Sciatic nerve (tissue), 2 donors: ENCODE measurements around the gene PCSK4. TPM values are rescaled to one million over a fixed set of nuclear protein-coding genes. Genes with fewer than 3 reads are reported as not detected.

ENCODE experiments used
- ATAC-seq: fragments of 200-7000 bp; cut with Tn5 transposase; one replicate; pipeline ENCODE4 v1.9.1; 2020; ENCODE audit warnings: mild to moderate bottlenecking, moderate library complexity
- DNase-seq: peaks from one replicate; pipeline ENCODE4 v3.0.0-alpha.2; 2020; ENCODE audit warnings: low spot score
- intact Hi-C: fragments of 100-400 bp; cut with DNase I; formaldehyde crosslinking; loops from one replicate; pipeline ENCODE4 v1.14.2; 2022
- total RNA-seq: library from RNA; stranded (reverse); fragmentation: NEBNext Ultra II Directional; extraction: Animal tissue kit (Norgen Biotek cat#: 25700); gene quantifications from one replicate; pipeline ENCODE4 v1.2.1, GENCODE V29; 2021
- donor health status: DM: no; HTN: no; CAD: no.
- donor health status: DM: no; HTN: no; CAD: no.

Gene PCSK4
- total RNA-seq, 1 donor from 2014 or later, result 2.5 TPM

DNA sequence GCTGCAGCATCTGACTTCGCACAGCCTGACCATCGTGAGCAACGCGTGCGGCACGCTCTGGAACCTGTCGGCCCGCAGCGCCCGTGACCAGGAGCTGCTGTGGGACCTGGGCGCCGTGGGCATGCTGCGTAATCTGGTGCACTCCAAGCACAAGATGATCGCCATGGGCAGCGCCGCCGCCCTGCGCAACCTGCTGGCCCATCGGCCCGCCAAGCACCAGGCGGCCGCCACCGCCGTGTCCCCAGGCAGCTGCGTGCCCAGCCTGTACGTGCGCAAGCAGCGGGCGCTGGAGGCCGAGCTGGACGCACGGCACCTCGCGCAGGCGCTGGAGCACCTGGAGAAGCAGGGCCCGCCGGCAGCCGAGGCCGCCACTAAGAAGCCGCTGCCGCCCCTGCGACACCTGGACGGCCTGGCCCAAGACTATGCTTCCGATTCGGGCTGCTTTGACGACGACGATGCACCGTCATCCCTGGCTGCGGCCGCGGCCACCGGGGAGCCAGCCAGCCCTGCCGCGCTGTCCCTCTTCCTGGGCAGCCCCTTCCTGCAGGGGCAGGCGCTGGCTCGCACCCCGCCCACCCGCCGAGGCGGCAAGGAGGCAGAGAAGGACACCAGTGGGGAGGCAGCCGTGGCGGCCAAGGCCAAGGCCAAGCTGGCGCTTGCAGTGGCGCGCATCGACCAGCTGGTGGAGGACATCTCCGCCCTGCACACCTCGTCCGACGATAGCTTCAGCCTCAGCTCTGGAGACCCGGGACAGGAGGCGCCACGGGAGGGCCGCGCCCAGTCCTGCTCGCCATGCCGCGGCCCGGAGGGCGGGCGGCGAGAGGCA, 24.7 kb downstream of the PCSK4 start:
- ATAC-seq, result no peak
- DNase-seq, result no peak
- intact Hi-C loops, result no loop called here

DNA sequence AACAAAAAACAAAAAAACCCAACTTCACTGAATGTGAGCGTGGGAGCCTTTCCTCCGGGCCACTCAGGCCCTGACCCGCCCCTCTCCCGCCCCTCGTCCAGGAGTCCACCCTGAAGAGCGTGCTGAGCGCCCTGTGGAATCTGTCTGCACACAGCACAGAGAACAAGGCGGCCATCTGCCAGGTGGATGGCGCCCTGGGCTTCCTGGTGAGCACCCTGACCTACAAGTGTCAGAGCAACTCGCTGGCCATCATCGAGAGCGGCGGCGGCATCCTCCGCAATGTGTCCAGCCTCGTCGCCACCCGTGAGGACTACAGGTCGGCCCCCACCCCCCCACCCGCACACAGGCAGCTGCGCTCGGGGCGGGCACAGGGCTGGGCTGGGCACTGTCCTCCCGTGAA, 28.3 kb downstream of the PCSK4 start:
- no peak for DNase-seq
- intact Hi-C loops, result no loop called here
- no peak for ATAC-seq

DNA sequence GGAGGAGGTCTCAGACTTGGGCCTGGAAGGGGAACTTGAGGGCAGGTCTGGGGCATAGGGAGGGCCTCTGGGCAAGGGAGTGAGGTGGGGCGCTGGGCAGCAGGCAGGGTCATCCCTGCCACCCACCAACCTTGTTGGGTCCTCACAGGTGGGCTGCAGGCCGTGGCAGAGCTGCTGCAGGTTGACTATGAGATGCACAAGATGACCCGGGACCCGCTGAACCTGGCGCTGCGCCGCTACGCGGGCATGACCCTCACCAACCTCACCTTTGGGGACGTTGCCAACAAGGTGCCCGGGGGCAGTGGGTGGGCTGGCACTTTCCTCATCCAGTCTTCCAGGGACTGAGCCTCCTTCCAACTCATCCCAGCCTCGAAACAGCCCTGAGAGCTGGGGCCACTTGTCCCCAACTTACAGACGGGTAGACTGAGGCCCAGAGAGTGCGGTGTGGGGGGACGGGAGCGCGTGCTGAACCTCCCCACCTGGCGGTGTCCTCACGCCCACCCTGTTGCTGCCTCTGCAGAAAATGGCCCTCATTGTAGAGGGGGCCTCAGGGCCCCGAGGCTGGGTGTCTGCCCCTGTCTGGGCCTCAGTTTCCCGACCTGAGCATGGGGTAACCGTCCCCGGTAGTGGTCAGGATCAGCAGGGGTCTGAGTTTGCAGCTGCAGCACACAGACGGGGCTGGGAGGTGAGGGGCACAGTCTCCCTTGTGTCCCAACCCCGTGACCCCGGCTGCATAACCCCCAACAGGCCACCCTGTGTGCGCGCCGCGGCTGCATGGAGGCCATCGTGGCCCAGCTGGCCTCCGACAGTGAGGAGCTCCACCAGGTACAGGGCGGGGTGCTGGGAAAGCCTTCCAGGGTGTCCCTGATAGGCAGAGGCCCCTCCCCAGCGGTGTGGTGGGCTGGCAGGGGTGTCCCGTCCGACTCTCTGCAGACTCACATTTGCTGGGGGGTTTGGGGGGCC, 29.8 kb downstream of the PCSK4 start:
- DNase-seq (no peak), ATAC-seq (peak; percentile 12)
- intact Hi-C loops, result no loop called here

DNA sequence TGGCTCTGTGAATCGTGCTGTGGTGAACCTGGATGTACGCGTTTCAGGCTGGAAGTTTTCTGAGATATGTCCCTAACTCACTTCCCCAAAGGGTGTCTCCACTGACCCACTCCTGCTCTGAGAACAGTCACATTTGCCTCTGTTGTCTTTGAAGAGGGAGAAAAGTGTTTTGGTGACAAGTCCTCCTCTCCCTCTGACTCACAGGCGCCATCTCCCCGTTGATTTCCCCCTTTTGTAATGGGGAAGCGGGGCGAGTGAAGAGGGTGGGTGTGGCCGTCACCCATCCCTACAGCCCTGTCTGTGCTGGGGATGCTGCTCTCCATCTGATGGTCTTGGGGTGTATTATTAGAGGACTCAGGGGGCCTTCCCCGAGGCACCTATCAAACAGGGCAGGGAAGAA, 30.7 kb downstream of the PCSK4 start:
- intact Hi-C loops, result no loop called here
- DNase-seq (no peak), ATAC-seq (no peak)

DNA sequence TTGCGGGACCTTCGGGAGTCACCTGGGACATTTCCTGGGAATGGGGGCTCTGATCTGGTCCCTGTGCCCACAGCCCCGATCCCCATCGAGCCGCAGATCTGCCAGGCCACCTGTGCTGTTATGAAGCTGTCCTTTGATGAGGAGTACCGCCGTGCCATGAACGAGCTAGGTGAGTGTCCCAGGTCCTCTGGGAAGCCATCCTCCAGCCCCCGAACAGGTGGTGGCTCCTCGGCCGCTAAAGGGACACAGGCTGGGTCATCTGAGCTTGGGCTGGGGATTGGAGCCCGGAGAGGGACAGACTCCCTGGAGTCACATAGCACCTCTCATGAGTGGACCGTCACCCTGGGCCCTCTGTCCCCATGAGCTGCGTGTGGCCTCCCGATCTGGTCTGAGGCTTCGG, 32.3 kb downstream of the PCSK4 start:
- DNase-seq, result no peak
- intact Hi-C loops, result no loop called here
- ATAC-seq, result no peak

DNA sequence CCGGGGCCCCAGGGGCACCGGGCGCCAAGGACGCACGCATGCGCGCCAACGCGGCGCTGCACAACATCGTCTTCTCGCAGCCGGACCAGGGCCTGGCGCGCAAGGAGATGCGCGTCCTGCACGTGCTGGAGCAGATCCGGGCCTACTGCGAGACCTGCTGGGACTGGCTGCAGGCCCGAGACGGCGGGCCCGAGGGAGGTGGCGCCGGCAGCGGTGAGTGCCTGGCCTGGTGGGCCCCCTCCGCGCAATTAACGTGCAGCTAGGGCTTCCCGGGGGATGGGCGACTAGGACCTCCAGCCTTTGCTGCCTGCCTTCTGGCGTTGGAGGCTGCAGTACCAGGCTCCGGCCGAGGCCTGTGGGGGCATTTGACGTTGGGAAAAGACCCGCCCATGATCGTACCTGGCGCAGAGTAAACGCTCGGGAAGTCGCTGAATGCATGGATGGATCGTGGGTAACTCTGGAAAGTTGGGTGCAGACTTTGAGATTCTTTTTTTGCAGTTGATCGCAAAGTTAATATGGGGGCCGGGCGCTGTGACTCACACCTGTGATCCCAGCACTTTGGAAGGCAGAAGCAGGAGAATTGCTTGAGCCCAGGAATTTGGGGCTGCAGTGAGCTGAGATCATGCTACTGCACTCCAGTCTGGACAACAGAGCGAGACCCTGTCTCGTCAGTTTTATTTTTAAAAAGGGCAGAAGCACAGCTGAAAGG, 33.0 kb downstream of the PCSK4 start:
- DNase-seq (no peak), ATAC-seq (no peak)
- intact Hi-C loops, result no loop called here

DNA sequence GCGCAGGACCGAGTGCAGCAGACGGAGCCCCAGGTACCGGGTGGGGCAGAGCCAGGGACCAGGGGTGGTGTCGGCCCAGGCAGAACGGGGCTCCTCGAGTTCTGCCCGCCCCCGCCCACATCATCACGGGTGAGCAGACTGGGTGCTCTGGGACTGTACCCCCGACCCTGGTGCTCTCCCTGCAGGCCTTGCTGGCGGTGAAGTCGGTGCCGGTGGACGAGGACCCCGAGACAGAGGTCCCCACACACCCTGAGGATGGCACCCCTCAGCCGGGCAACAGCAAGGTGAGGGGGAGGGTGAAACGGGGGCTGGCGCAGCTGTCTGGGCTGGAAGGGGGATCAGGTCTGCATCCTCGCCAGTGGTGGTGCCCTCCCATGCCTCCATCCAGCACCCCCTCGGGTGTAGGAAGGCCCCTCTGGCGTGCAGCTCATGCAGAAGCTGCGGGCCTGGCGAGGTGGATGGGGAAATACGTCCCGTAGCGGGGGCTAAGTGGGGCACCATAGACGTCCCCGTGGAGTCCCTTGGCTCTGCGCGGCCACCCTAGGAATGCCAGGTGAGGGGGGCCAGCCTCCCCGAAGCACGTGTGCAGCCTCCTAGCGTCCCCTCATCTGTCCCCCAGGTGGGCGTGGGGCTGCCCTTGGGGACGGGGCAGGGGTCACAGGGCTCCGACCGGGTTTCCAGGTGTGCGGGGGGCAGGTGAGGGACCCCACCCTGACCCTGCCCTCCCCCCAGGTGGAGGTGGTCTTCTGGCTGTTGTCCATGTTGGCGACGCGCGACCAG, 33.8 kb downstream of the PCSK4 start:
- no peak for ATAC-seq
- DNase-seq, result no peak
- intact Hi-C loops, result no loop called here

DNA sequence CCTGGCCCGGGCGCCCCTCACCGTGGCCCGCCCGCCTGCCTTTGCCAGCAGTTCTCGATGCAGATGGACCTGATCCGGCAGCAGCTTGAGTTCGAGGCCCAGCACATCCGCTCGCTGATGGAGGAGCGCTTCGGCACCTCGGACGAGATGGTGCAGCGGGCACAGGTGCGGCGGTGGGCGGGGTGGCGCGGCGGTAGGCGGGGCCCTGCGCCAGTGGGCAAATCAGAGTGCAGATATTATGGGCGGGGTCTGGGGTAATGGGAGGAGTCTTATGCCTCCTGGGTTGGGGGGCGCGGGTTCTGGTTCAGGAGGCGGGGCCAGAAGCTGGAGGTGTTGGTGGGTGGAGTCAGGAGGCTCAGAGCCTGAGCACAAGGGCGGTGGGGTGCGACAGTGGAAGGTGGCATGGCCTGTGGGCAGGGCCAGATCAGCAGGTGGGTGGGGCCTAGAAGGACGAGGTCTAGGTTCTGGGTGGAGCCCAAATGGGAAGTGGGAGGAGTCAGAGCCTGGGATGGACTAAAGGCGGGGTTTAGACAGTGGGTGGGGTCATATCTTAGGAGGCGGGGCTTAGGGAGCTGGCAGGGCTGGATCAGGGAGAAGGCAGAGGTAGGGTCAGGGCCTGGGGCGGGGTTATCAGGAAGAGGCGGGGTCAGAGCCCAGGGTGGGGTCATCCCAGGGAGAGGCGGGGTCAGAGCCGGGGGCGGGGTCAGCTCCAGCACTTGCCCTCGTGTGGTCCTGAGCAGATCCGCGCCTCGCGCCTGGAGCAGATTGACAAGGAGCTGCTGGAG, 34.6 kb downstream of the PCSK4 start:
- ATAC-seq (peak; percentile 3), DNase-seq (peak; percentile 75)
- intact Hi-C loops, result no loop called here

DNA sequence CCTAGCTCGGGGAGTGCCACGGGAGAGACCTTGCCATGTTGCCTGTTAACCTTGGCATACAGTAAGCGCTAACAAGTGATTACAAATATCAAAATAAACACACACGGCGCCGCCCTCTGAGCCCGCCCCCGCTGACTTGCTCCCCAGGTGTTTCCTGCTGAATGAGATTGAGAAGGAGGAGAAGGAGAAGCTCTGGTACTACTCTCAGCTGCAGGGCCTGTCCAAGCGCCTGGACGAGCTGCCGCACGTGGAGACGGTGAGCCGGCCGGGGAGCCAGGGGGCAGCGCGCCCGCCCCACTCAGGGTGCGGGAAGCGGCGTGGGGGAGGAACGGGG, 35.2 kb downstream of the PCSK4 start:
- no peak for DNase-seq
- intact Hi-C loops, result no loop called here
- ATAC-seq, result no peak

DNA sequence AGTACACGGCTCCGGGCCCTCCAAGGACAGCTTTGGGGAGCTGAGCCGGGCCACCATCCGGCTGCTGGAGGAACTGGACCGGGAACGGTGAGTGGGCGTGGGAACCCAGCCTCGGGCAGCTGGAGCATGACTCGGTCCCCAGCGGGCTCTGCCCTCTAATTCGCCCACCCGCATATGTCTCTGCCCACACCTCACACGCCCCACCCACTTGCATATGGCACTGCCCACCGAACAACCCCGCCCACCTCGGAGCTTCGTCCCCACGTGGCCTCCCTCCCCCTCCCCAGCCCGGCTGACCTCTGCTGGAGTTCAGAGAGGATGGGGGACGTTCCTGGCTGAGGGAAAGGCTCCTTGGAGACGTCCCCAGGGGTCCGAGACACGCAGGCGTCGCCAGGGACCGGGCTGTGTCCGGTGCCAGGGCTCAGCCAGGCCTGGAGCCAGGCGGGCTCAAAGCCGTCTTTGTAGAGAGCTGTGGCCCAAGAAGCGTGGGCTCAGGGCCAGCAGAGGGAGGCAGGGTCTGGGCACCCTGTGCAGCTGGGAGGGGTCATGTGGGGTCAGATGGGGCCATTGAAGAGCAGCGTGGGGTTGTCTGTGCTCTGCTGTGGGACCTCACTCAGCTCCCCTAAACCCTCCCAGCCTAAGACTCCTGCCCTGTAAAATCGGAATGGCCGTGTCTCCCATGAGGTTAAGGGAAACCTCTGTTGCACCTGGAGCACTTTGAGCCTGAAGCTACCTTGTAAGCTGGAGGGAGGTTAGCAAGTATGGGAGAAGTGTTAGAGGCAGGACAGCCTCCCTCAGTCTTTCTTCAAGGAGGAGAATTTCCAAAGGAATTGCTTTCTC, 36.4 kb downstream of the PCSK4 start:
- intact Hi-C loops, result no loop called here
- ATAC-seq (peak; percentile 77), DNase-seq (peak; percentile 82)

DNA sequence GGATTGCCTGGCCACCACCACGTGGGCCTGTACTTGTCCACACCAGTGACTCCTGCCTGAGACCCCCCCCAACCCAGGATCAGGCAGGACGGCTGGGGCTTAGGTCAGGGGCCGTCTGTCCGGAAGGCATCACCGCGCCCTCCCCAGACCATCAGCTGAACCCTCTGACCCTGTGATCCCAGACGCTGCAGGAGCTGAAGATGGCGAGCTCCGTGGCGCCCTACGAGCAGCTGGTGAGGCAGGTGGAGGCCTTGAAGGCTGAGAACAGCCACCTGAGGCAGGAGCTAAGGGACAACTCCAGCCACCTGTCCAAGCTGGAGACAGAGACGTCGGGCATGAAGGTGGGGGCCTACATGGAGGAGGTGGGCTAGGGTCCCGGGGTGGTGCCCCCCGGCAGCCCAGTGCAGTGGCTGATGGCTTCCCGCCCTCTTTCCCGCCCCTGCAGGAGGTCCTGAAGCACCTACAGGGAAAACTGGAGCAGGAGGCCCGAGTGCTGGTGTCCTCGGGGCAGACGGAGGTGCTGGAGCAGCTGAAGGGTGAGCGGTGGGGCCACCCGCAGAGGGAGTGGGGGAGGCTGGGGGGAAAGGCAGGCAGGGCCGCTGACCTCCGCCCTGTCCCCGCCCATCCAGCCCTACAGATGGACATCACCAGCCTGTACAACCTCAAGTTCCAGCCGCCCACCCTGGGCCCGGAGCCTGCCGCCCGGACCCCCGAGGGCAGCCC, 37.2 kb downstream of the PCSK4 start:
- DNase-seq, result no peak
- intact Hi-C loops, result no loop called here
- ATAC-seq, result peak; percentile 4

DNA sequence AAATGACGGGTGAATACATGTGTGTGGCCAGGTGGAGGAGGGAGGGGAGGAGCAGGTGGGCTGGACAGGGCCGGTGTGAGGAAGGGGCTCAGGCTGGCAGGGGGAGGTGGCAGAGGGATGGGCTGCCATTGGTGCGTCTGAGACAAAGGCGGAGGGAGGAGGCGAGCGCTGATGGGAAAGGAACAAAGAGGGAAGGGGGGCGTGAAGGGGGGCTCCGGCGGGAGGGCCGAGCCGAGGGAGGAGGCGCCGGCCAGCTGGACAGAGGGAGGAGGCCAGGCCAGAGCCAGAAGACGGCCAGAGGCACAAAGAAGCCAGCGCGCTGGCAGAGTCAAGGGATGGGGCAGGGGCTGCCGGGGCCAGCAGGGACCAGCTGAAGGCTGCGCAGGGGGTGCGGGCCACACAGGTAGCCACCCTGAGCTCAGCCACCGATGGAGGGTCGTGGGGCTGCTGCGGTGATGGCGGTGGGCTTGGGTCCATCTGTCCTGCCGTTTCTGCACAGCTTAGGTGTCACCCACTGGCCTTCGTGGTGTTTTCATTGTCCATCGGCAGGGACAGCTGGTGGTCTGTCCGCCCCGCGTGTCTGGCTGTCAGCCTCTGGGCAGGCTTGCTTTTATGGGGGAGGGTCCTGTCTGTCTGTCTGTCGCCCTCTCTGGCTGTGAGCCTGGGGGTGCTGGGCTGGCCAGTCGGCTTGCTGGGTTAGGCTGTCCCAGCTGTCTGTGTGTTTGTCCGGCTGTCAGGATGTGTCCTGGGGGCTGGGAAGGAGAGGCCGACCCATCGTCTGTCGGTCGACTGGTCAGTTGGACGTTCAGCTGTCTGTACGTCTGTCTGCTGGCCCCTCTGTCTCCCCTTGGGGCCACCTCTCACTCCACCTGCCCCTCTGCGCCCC, 38.0 kb downstream of the PCSK4 start:
- no peak for ATAC-seq
- intact Hi-C loops, result no loop called here
- no peak for DNase-seq

DNA sequence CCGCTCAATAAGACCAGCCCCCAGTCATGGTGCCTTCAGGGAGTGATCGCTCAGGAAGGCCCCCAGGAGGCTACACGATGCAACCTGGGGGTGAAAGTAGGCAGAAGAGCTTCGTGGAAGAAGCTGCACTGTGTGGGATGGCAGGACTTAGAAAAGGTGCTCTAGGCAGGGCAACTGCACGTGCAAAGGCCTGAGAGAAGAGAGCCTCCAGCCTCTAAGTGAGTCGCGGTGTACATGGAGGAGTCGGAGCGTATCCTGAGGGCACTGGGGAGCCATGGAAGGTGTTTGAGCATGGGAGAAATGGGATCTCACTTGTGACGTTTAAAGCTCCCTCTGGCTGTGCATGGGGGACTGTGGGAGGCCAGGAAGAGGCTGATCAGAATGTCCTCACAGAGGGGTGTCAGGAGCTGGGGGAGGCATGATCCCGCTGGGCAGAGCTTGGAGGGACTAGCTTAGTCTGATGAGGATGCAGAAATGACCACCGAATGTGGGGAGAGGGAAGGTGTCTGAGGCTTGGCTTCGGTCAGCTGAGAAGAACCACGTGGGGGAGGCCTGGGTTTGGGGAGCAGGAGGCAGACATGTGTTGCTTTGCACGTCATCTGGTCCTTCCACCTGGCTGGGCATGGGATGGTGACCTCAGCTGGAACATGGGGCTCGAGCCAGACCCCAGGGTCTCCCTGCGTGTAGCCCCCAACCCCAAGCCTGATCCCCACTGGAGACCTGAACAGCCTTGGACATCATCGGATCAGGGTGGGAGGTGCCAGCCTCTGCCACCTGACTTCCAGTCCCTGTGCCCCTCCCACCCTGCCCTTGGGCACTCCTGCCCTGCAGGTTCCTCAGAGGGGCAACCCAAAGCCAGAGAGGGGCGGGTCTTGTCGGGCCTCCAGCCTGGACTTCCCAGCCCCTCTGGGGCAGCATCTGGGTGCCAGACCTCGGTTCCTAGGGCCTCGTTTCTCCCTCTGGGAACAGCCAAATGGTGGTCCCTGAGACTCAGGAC, 39.1 kb downstream of the PCSK4 start:
- DNase-seq (no peak), ATAC-seq (no peak)
- intact Hi-C loops, result no loop called here
